ENCODE results near the gene THEMIS2.

THEMIS2 gene

DNA sequence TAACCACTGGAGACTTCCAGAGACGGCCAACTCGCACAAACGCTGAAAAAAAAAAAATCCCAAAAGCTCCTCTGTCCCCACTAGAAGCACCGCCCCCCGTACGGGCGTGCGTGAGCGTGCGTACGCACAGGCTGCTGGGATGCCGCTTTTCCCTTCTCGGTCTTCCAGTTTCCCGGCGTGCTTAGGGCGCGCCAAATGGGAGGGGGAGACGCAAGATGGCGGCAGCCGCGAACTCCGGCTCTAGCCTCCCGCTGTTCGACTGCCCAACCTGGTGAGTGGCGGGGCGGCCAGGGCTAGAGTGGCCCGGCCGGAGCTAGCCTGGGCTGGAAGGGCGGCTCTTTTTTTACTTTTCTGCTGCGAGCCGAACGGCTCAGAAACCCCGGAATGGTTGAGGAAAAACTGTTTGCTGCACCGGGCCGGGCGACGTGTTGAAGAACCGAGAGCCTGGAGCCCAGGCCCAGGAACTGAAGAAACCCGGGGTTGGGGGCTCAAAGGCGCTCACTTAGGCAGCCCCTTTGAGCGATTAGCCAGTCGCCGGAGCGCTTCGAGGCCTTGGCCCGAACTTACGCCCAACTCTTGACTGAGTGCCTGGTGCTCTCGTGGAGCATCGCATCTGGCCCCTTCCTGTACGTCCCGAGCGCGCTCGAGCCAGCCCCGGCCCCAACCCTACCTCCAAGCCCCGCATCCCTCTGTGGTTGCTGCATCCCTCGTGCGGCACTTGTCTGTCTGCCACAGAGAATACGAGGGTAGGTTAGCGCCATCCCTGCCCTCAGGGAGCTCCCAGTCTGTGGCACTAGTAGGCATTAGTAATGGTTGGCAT is 41.5 kb upstream of the THEMIS2 start, which contains the start of gene PPP1R8:
PPP1R8 (plus strand) TSS at position 162 of the 820 bp plus-strand sequence; CDS start at position 216, 54 bp downstream.
- peak within 1 kb of the TSS; percentile 94 for H3K27ac ChIP-seq (replicated peaks)
- peak within 1 kb of the TSS; percentile 96 for H3K4me3 ChIP-seq (replicated peaks; ENCODE audit: insufficient read depth, low read length)
- no peaks in the 10 kb centered on the region for H3K27me3 ChIP-seq (ENCODE audit: insufficient read depth, poor library complexity, severe bottlenecking)
- no peak for TF ChIP-seq CTCF (IDR thresholded peaks at IDR 0.05; ENCODE audit: insufficient read depth, low read length)
- peak; percentile 76 for TF ChIP-seq REST (IDR thresholded peaks at IDR 0.05; ENCODE audit: insufficient replicate concordance, low read depth)
- peak; percentile 93 for TF ChIP-seq POLR2AphosphoS5 (IDR thresholded peaks at IDR 0.05; ENCODE audit: low read depth)
- DNase-seq (ENCODE audit: low read depth in 1 of 2, low spot score in 1 of 2) = peak; percentile 92 to 96

GRCh38 chr1:27831568-27832410 is 40.6 kb upstream of the THEMIS2 start:
- no peak for TF ChIP-seq GABPA (IDR thresholded peaks at IDR 0.05; ENCODE audit: low read depth)
- TF ChIP-seq CTCF (IDR thresholded peaks at IDR 0.05; ENCODE audit: insufficient read depth, low read length) = no peak
- no peak for TF ChIP-seq SPI1 (IDR thresholded peaks at IDR 0.05; ENCODE audit: borderline replicate concordance, low read depth)
- no peak for TF ChIP-seq REST (IDR thresholded peaks at IDR 0.05; ENCODE audit: insufficient replicate concordance, low read depth)
- TF ChIP-seq POLR2AphosphoS5 (IDR thresholded peaks at IDR 0.05; ENCODE audit: low read depth) = no peak
- peak overlapping the region; percentile 96 for H3K4me3 ChIP-seq (replicated peaks; ENCODE audit: insufficient read depth, low read length)
- H3K27me3 ChIP-seq (ENCODE audit: insufficient read depth, poor library complexity, severe bottlenecking) = no peaks in the 10 kb centered on the region
- H3K27ac ChIP-seq (replicated peaks) = peak overlapping the region; percentile 94
- no peak for DNase-seq (ENCODE audit: low read depth in 1 of 2, low spot score in 1 of 2)

- Histone ChIP-seq H3K27me3 (ENCODE audit: insufficient read depth, poor library complexity, severe bottlenecking) (no peaks in the 10 kb centered on the region), H3K4me3 (replicated peaks; ENCODE audit: insufficient read depth, low read length) (no peak overlapping the region), H3K27ac (replicated peaks) (no peak overlapping the region)
- no peak for DNase-seq (ENCODE audit: low read depth in 1 of 2, low spot score in 1 of 2)
- TF ChIP-seq SPI1 (IDR thresholded peaks at IDR 0.05; ENCODE audit: borderline replicate concordance, low read depth) = no peak
- no peak for TF ChIP-seq POLR2AphosphoS5 (IDR thresholded peaks at IDR 0.05; ENCODE audit: low read depth)
- TF ChIP-seq REST (IDR thresholded peaks at IDR 0.05; ENCODE audit: insufficient replicate concordance, low read depth) = no peak
- no peak for TF ChIP-seq GABPA (IDR thresholded peaks at IDR 0.05; ENCODE audit: low read depth)
- TF ChIP-seq CTCF (IDR thresholded peaks at IDR 0.05; ENCODE audit: insufficient read depth, low read length) = no peak
Measured at GRCh38 chr1:27832762-27833161, 39.6 kb upstream of the THEMIS2 start.

All from HL-60 (cell line).